T-helper 2 cell treated with Interferon-gamma antibody and Interleukin-4, amounts not matched to agents 100 ng/mL and 5 ng/mL, for 36 hours (primary cell): Measurements from ENCODE around the gene CDCA5. TPM values are rescaled to one million over a fixed set of nuclear protein-coding genes. Genes with fewer than 3 reads are reported as not detected.
"Not testable (repeated sequence)": the region's sequence is repeated elsewhere in the genome, so short reads cannot be mapped to it uniquely, and the experiment has no call there.

Experiments used
- intact Hi-C: fragments of 100-400 bp; cut with micrococcal nuclease; formaldehyde crosslinking; loops from one replicate; pipeline ENCODE4 v1.15.1; 2023
- total RNA-seq: library from RNA; stranded (reverse); gene quantifications from 2 replicates; pipeline ENCODE4 v1.2.3, GENCODE V29; 2022

Gene CDCA5
- total RNA-seq, 1 donor from 2014 or later: 91.5 TPM

GRCh38 chr11:65119670-65119995 is 35.8 kb upstream of the CDCA5 start:
- intact Hi-C loops: no loop called here

GRCh38 chr11:65118891-65119669 is 35.2 kb upstream of the CDCA5 start:
- intact Hi-C loops: not testable (repeated sequence)

- intact Hi-C loops: no loop called here
Observed at GRCh38 chr11:65118097-65118837, 34.4 kb upstream of the CDCA5 start.

GRCh38 chr11:65117206-65118096 is 33.6 kb upstream of the CDCA5 start, which contains the start of gene ZNHIT2:
Gene ZNHIT2 (minus strand): TSS chr11:65117701. CDS start chr11:65117653, 48 bp downstream.
- intact Hi-C loops: loop anchor here (1.0 to 2.0 kb wide), 7 partner anchors 21 to 270 kb away; partner anchors contain the start of genes CAPN1, CDCA5, SNX15 and VPS51

- intact Hi-C loops: loop anchor here (1.0 to 2.0 kb wide), 7 partner anchors 20 to 269 kb away; partner anchors contain the start of genes CAPN1, CDCA5, SNX15 and VPS51
Observed at GRCh38 chr11:65116370-65117205, 32.7 kb upstream of the CDCA5 start.

- intact Hi-C loops: loop anchor here (2.0 kb wide), 1 partner anchor 65 kb away; the partner anchor contains the start of gene CAPN1
Observed at GRCh38 chr11:65115361-65116082, 31.7 kb upstream of the CDCA5 start.

- intact Hi-C loops: loop anchor here (5.0 kb wide), 2 partner anchors 148 to 197 kb away; partner anchors contain the start of genes ATG2A and POLA2
Observed at GRCh38 chr11:65114538-65115171, 30.8 kb upstream of the CDCA5 start.

- intact Hi-C loops: loop anchor here (5.0 kb wide), 2 partner anchors 148 to 197 kb away; partner anchors contain the start of genes ATG2A and POLA2
Observed at GRCh38 chr11:65113839-65114238, 30.0 kb upstream of the CDCA5 start.

GRCh38 chr11:65113361-65113756 is 29.5 kb upstream of the CDCA5 start:
- intact Hi-C loops: loop anchor here (5.0 kb wide), 2 partner anchors 149 to 196 kb away; partner anchors contain the start of genes ATG2A and POLA2

- intact Hi-C loops: loop anchor here (1.0 to 5.0 kb wide), 4 partner anchors 22 to 195 kb away; partner anchors contain the start of genes ATG2A, CDCA5, POLA2 and SYVN1
Observed at GRCh38 chr11:65112546-65113360, 28.9 kb upstream of the CDCA5 start.

GRCh38 chr11:65111744-65112545 is 28.1 kb upstream of the CDCA5 start, which contains the start of gene TM7SF2:
Gene TM7SF2 (plus strand): TSS chr11:65111872. CDS start chr11:65112016, 144 bp downstream.
- intact Hi-C loops: loop anchor here (1.0 to 5.0 kb wide), 5 partner anchors 16 to 195 kb away; partner anchors contain the start of genes ATG2A, CDCA5, POLA2 and SYVN1

- intact Hi-C loops: loop anchor here (1.0 to 5.0 kb wide), 3 partner anchors 15 to 194 kb away; partner anchors contain the start of genes ATG2A, POLA2 and VPS51
Observed at GRCh38 chr11:65111159-65111743, 27.4 kb upstream of the CDCA5 start.

- intact Hi-C loops: loop anchor here (5.0 kb wide), 2 partner anchors 152 to 193 kb away; partner anchors contain the start of genes ATG2A and POLA2
Observed at GRCh38 chr11:65110354-65110861, 26.6 kb upstream of the CDCA5 start.

- intact Hi-C loops: loop anchor here (5.0 kb wide), 2 partner anchors 153 to 192 kb away; partner anchors contain the start of genes ATG2A and POLA2
Observed at GRCh38 chr11:65109231-65110198, 25.7 kb upstream of the CDCA5 start.
